Type B pancreatic cell (in vitro differentiated cells): Measurements from ENCODE around the gene ABCA2. TPM values are rescaled to one million over a fixed set of nuclear protein-coding genes. Genes with fewer than 3 reads are reported as not detected.

Experiments used
- DNase-seq: peaks from one replicate; pipeline ENCODE4 v3.0.0; 2021; ENCODE audit warnings: mixed read lengths; ENCODE audit not compliant: unreplicated experiment; ENCODE audit errors: extremely low spot score
- H3K27ac Mint-ChIP-seq: 2 replicates; pipeline ENCODE4 v1.8.0; 2021; ENCODE audit warnings: mild to moderate bottlenecking, mixed read lengths
- H3K27me3 Mint-ChIP-seq: 2 replicates; pipeline ENCODE4 v1.8.0; 2021; ENCODE audit warnings: mixed read lengths
- H3K36me3 Mint-ChIP-seq: 2 replicates; pipeline ENCODE4 v1.8.0; 2021; ENCODE audit warnings: mixed read lengths
- H3K4me1 Mint-ChIP-seq: one replicate; pipeline ENCODE4 v1.8.0; 2021; ENCODE audit warnings: mixed read lengths; ENCODE audit not compliant: unreplicated experiment
- H3K4me3 Mint-ChIP-seq: 2 replicates; pipeline ENCODE4 v1.8.0; 2021; ENCODE audit warnings: mild to moderate bottlenecking, mixed read lengths
- H3K9me3 Mint-ChIP-seq: 2 replicates; pipeline ENCODE4 v1.8.0; 2021; ENCODE audit warnings: mixed read lengths
- total RNA-seq: library from RNA; stranded (reverse); gene quantifications from 2 replicates; pipeline ENCODE4 v1.2.1, GENCODE V29; 2021; ENCODE audit warnings: low replicate concordance
- TF ChIP-seq, protein P1 (sequence below): fragments of 200-600 bp; sonication (generic); conservative IDR thresholded peaks from 2 replicates; pipeline ENCODE4 v1.5.0; 2021; ENCODE audit warnings: antibody characterized with exemption, mild to moderate bottlenecking

Gene ABCA2
- total RNA-seq, 1 donor from 2014 or later = 44.7 TPM

DNA sequence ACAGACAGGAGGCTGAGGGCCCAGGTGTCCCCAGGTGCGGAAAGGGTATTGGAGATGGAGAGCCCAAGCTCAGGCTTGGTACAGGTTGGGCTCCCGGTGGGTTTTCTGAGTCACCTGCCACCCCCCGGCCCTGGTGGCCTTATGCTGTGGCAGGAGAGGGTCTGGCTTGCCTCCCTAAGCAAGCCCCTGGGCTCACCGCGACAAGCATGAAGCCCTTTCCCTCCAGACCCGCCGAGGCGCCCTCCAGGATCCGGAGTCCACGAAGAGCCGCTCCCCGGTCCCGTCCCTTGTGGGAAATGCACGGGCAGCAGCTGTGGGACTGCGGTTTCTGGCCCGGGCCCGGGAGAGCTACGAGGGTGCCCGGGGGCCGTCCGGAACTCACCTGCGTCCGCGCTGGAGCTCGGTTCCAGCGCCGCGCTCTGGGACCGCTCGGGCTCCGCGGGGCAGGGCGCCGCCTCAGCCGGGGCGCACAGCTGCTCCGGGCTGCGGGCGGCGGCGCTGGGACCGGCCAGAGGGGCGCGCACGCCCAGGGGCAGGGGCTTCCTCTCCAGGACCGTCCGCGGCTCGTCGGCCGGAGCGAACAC lies 41.6 kb upstream of the ABCA2 start:
- Mint-ChIP-seq H3K4me1 (peaks cover 12% of the 10 kb centered on the region), H3K9me3 (no peaks in the 10 kb centered on the region), H3K27ac (no peak overlapping the region), H3K4me3 (peak overlapping the region; percentile 60), H3K36me3 (no peaks in the 10 kb centered on the region), H3K27me3 (peaks cover 11% of the 10 kb centered on the region)
- TF ChIP-seq, protein P1, sequence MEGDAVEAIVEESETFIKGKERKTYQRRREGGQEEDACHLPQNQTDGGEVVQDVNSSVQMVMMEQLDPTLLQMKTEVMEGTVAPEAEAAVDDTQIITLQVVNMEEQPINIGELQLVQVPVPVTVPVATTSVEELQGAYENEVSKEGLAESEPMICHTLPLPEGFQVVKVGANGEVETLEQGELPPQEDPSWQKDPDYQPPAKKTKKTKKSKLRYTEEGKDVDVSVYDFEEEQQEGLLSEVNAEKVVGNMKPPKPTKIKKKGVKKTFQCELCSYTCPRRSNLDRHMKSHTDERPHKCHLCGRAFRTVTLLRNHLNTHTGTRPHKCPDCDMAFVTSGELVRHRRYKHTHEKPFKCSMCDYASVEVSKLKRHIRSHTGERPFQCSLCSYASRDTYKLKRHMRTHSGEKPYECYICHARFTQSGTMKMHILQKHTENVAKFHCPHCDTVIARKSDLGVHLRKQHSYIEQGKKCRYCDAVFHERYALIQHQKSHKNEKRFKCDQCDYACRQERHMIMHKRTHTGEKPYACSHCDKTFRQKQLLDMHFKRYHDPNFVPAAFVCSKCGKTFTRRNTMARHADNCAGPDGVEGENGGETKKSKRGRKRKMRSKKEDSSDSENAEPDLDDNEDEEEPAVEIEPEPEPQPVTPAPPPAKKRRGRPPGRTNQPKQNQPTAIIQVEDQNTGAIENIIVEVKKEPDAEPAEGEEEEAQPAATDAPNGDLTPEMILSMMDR = no peak
- DNase-seq = no peak

DNA sequence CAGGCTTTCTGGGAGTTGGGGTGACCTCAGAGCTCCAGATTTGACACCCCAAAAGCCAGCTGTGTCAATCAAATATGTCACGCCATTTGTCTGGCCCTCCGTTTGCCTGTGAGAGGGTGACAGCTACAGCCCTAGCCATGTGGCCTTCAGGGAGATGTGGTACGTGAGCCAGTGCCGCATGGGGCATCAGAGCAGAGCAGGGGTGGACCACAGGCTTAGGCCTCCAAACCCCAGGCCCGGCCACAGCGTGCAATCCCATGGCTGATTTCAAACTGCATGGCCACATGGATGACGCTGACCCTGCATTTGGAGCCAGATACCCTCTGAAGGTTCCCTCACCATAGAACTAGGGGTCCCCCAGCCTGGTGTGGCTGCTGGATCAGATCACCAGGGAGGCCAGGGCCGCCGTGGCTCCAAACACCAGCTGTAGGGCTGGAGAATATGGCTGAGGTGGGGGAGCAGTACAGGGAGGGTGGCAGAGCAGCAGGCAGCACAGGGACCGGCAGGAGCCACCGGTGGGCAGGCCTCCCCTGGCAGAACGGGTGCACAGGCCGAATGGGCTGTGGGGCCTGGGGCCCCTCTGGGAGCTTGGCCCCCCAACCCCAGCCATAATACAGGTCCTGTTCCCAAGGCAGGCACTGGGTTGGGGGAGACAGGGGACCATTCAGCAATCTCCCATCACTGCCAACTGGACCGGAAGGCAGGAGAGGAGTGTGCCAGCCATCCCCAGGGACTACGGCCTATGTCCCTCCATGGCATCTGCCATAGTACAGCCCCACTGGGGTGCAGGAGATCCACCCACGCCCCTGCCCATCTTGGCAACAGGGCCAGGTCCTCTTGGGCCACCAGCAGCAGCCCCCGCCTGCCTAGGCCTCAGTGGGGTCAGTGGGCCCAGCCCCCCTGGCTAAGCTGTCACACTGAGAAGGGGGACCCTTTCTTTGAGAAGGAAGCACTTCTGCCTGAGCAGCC lies 40.8 kb upstream of the ABCA2 start:
- Mint-ChIP-seq H3K4me1 (peaks cover 12% of the 10 kb centered on the region), H3K36me3 (no peaks in the 10 kb centered on the region), H3K4me3 (peak overlapping the region; percentile 83), H3K27ac (no peak overlapping the region), H3K27me3 (peaks cover 6% of the 10 kb centered on the region), H3K9me3 (no peaks in the 10 kb centered on the region)
- TF ChIP-seq, protein P1 = no peak
- DNase-seq = no peak

DNA sequence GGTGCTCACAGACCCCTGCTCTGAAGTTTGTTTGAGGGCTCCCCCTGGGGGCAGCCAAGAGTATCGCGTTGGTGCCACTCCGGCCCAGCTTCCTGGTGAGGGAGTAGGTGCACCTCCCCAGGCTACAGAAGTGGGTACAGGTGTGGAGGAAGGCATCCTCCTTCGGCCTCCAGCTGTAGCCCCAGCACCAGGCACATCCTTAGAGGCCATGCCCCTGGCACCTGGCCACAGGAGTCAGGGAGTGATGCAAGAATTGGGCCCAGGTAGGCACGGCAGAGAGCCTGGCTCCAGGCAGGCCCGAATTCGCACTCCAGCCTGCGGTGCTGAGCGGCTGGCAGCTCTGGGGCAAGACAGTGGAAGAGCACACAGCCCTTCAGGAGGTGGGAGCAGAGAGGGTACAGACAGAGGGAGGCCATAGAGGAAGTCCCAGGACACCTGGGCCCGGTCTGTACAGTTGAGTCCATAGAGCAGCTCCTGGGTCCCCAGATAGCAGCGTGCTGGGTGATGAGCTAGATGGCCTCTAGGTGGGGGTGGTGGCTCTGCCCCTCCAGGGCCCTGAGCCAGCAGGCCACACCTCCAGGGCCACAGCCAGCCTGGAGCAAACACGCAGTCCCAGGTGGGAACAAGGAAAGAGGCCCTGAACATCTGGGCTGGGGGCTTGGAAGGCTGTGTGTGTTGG lies 40.0 kb upstream of the ABCA2 start:
- Mint-ChIP-seq H3K9me3 (no peaks in the 10 kb centered on the region), H3K27ac (peak overlapping the region; percentile 86), H3K4me1 (peaks cover 12% of the 10 kb centered on the region), H3K27me3 (peaks cover 3% of the 10 kb centered on the region), H3K4me3 (peak overlapping the region; percentile 83), H3K36me3 (no peaks in the 10 kb centered on the region)
- TF ChIP-seq, protein P1 = peak; percentile 85
- no peak for DNase-seq

DNA sequence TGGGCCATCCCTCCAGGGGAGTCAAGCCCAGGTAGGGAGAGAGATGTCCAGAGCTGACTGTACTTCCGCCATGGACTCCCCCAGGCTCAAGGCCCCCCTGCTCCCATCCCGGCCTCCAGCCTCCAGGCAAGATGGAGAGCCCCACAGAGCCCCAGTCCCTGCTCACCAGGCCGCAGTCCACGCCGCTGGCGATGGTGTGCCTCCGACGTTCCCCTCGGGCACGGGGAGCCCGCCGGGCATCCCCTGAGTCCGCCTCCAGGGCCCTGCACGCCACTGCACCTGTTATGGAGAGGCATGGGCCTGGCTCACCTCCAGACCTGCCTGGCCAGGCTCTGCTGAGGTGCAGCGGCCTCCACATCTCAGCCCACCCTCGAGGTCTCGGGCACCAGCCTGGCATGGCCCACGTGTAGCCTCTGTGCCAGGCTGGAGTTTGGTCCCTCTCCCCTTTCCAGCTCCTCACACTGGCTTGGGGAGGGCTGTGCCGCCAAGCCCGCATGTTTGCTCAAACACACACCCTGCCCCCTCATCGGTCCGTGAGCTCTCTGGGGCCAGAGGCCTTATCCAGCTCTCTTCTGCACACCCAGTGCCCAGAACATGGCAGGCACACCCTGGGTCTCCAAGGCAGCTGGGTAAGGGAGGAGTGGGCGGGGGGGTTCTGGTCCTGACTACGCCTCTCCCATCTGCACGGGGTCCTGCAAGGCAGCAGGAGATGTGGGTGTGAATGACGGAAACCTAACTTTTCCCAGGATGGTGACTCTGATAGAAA lies 38.2 kb upstream of the ABCA2 start:
- Mint-ChIP-seq H3K27me3 (peaks cover 3% of the 10 kb centered on the region), H3K4me1 (peaks cover 8% of the 10 kb centered on the region), H3K36me3 (no peaks in the 10 kb centered on the region), H3K9me3 (no peaks in the 10 kb centered on the region), H3K27ac (no peak overlapping the region), H3K4me3 (no peak overlapping the region)
- DNase-seq = no peak
- TF ChIP-seq, protein P1 = no peak

DNA sequence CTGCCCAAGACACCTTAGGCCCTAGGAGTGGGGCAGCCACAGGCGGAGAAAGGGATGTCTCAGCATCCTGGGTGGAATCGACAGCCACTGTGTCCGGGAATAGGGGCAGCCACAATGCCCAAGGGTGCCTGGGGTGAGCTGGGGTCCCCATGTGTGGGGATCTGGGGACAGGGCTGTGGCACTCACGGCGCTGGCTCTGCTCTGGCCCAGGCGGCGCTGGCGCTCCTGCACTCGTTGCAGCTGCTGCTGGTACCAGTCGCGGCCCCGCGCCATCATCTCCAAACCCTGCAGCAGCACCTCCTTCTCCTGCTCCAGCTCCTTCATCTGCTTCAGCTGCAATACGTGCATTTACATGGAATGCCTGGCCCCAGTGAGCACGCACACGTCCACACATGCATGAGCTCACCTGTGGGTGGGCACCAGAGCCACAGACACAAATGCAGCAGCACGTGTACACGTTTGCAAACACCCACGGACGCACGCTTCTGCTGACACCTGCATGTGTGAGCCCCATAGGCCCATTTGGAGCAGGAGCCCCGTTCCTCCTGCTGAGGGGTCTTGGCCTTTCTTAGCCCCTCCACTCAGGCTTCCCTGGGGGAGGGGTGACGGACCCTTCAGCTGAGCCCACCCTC lies 37.4 kb upstream of the ABCA2 start:
- Mint-ChIP-seq H3K9me3 (no peaks in the 10 kb centered on the region), H3K27ac (no peak overlapping the region)
- TF ChIP-seq, protein P1 = no peak

More for the DNA sequence above, 37.4 kb upstream of the ABCA2 start:
- no peaks in the 10 kb centered on the region for H3K36me3 Mint-ChIP-seq
- peaks cover 4% of the 10 kb centered on the region for H3K4me1 Mint-ChIP-seq
- no peak overlapping the region for H3K4me3 Mint-ChIP-seq
- H3K27me3 Mint-ChIP-seq = peaks cover 3% of the 10 kb centered on the region
- DNase-seq = no peak
